GM23248 (cell line): ENCODE data around the gene IL4R. TPM values are rescaled to one million over a fixed set of nuclear protein-coding genes. Genes with fewer than 3 reads are reported as not detected.

ENCODE experiments used
- DNase-seq: peaks from one replicate; pipeline ENCODE4 v3.0.0-alpha.2; 2015
- H2AFZ ChIP-seq: fragments of 200-600 bp; sonication (generic); 2 replicates; pipeline ENCODE4 v1.6.1; 2016; ENCODE audit warnings: antibody characterized with exemption
- H3F3A ChIP-seq: fragments of 200-600 bp; sonication (generic); 2 replicates; pipeline ENCODE4 v1.6.1; 2016; ENCODE audit warnings: mild to moderate bottlenecking, antibody characterized with exemption, mixed run types; ENCODE audit not compliant: insufficient read depth
- H3K27ac ChIP-seq: fragments of 200-600 bp; sonication (generic); 2 replicates; pipeline ENCODE4 v1.5.1; 2016; ENCODE audit warnings: mild to moderate bottlenecking
- H3K27me3 ChIP-seq: fragments of 200-600 bp; sonication (generic); replicated peaks from 2 replicates; pipeline ENCODE4 v1.6.1; 2016; ENCODE audit warnings: mild to moderate bottlenecking; ENCODE audit not compliant: insufficient read depth
- H3K36me3 ChIP-seq: fragments of 200-600 bp; sonication (generic); 2 replicates; pipeline ENCODE4 v1.6.1; 2016; ENCODE audit warnings: low read depth, mild to moderate bottlenecking
- H3K4me1 ChIP-seq: fragments of 200-600 bp; sonication (generic); 2 replicates; pipeline ENCODE4 v1.6.1; 2016; ENCODE audit warnings: mild to moderate bottlenecking; ENCODE audit not compliant: insufficient read depth
- H3K4me2 ChIP-seq: fragments of 200-600 bp; sonication (generic); one replicate; pipeline ENCODE4 v1.6.1; 2016; ENCODE audit warnings: mild to moderate bottlenecking; ENCODE audit not compliant: unreplicated experiment
- H3K4me3 ChIP-seq: fragments of 200-600 bp; sonication (generic); 2 replicates; pipeline ENCODE4 v1.5.1; 2016; ENCODE audit warnings: mild to moderate bottlenecking
- H3K79me2 ChIP-seq: fragments of 200-600 bp; sonication (generic); 2 replicates; pipeline ENCODE4 v1.6.1; 2016; ENCODE audit warnings: mild to moderate bottlenecking; ENCODE audit not compliant: insufficient read depth
- H3K9ac ChIP-seq: fragments of 200-600 bp; sonication (generic); 2 replicates; pipeline ENCODE4 v1.6.1; 2016; ENCODE audit warnings: mild to moderate bottlenecking
- H3K9me2 ChIP-seq: fragments of 200-600 bp; sonication (generic); 2 replicates; pipeline ENCODE4 v1.6.1; 2016; ENCODE audit warnings: mixed run types, mild to moderate bottlenecking, moderate library complexity; ENCODE audit not compliant: insufficient read depth
- H3K9me3 ChIP-seq: fragments of 200-600 bp; sonication (generic); one replicate; pipeline ENCODE4 v1.6.1; 2017; ENCODE audit warnings: low read depth
- H4K20me1 ChIP-seq: fragments of 200-600 bp; sonication (generic); 2 replicates; pipeline ENCODE4 v1.6.0; 2016; ENCODE audit not compliant: insufficient read depth
- EZH2 ChIP-seq: fragments of 200-600 bp; sonication (generic); IDR thresholded peaks from 2 replicates; pipeline ENCODE4 v1.6.1; 2018; ENCODE audit warnings: antibody characterized with exemption, mild to moderate bottlenecking; ENCODE audit not compliant: insufficient read depth, poor library complexity, severe bottlenecking
- EZH2phosphoT487 ChIP-seq: fragments of 200-600 bp; sonication (generic); IDR thresholded peaks from 2 replicates; pipeline ENCODE4 v1.6.1; 2018; ENCODE audit warnings: antibody characterized with exemption, moderate library complexity, mild to moderate bottlenecking, low read depth; ENCODE audit not compliant: insufficient read depth
- WGBS, 2 experiments: methylation state at CpG; one replicate each; pipeline ENCODE4 v1.1.6; 2015 to 2017; ENCODE audit warnings: low lambda C conversion rate in 2 of 2, low coverage in 1 of 2; ENCODE audit errors: missing lambda C conversion rate in 2 of 2; 5-methylcytosine and 5-hydroxymethylcytosine counted together
- in situ Hi-C: fragments of 300-500 bp; cut with MboI; formaldehyde crosslinking; loops from 2 replicates; pipeline ENCODE4 v1.15.0; 2020
- polyA plus RNA-seq: library from polyadenylated mRNA; unstranded; fragments of >200 nt; fragmentation: Nextera tagmentation; extraction: Ambion mirVana; gene quantifications from 2 replicates; pipeline ENCODE4 v1.2.1, GENCODE V29; 2016
- total RNA-seq: library from RNA; depleted of rRNA; stranded (reverse); fragments of >200 nt; shearing (Covaris generic); gene quantifications from 2 replicates; pipeline ENCODE4 v1.2.3, GENCODE V29; 2014

Gene IL4R
- total and polyA plus RNA-seq, 2 experiments from 2014 or later: 11.7 to 17.7 TPM

DNA sequence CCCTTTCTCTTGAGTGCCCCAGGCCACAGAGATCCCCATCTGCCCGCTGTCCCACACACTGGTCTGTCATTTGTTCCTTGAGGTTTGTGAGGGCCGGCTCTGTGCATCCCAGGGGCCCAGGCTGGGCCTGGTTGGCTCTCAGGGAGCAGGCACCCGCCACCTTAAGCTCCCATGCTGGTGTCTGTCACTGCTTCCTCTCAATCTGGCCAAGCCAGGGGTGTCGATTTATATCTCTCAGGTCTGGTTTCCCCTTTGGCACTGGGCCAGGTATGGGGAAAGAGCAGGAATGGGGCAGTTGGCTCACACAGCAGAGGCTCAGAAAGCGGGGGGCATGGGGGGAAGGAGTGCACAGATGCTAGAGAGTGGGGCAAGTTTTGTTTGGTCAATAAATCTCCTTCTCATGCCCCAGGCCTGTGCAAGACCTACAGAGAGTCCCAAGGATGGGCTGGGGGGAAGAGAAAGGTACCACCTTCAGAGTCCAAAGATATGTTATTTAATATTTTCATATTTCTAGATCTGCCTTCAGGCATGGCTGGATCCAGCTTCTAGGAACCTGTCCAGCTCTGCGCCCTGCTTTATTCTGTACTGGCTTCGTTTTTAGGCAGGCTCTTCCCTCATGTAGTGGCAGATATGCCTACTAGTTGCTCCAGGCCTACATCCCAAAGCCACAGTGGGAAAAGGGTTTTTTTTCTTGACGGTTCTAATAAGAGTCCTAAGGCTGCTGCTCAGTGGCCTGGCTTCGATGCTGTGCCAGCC lies 34.3 kb downstream of the IL4R start:
- H3K9ac ChIP-seq: no peak overlapping the region
- no peak overlapping the region for H2AFZ ChIP-seq
- TF ChIP-seq EZH2phosphoT487 (no peak), EZH2 (no peak)
- DNase-seq: no peak
- no peaks in the 10 kb centered on the region for H3K4me1 ChIP-seq
- no peaks in the 10 kb centered on the region for H3K9me2 ChIP-seq
- H3K4me3 ChIP-seq: no peak overlapping the region
- no peaks in the 10 kb centered on the region for H3K9me3 ChIP-seq
- H3K79me2 ChIP-seq: no peaks in the 10 kb centered on the region
- H3K27me3 ChIP-seq: no peaks in the 10 kb centered on the region
- no peak overlapping the region for H3K27ac ChIP-seq
- H3K4me2 ChIP-seq: no peak overlapping the region
- 90 to 92% methylated on average over 9 of the region's 9 CpGs for WGBS, 2 experiments
- peaks cover 23% of the 10 kb centered on the region for H3K36me3 ChIP-seq
- in situ Hi-C loops: no loop called here
- H4K20me1 ChIP-seq: no peaks in the 10 kb centered on the region
- H3F3A ChIP-seq: no peaks in the 10 kb centered on the region

DNA sequence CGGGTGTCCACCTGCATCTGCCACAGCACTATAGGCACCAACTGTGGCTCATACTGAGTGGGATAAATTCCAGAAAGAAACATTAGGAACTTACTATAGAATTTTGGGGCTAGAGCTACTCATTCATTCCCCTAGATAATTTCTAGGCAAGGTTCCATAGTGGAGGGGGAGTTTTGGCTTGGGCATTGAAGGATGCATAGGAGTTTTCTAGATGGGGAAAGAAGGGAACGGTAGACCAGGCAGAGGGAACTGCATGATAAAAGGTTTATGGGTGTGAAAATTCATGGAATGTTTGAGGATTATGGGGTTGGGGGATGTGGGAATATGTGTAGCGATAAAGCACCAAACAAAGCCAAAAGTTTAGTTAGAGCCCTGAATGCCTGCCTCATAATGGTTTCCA lies 35.5 kb downstream of the IL4R start:
- Histone ChIP-seq H3K9me3 (no peaks in the 10 kb centered on the region), H3K4me2 (no peak overlapping the region), H3K9me2 (no peaks in the 10 kb centered on the region), H3K9ac (no peak overlapping the region), H3K4me1 (no peaks in the 10 kb centered on the region), H3F3A (no peaks in the 10 kb centered on the region), H3K27me3 (no peaks in the 10 kb centered on the region), H3K27ac (no peak overlapping the region), H2AFZ (no peak overlapping the region), H3K79me2 (no peaks in the 10 kb centered on the region), H3K4me3 (no peak overlapping the region), H4K20me1 (no peaks in the 10 kb centered on the region), H3K36me3 (peaks cover 28% of the 10 kb centered on the region)
- TF ChIP-seq EZH2phosphoT487 (no peak), EZH2 (no peak)
- no peak for DNase-seq
- WGBS, 2 experiments: 94% methylated on average over 3 of the region's 3 CpGs
- in situ Hi-C loops: no loop called here

DNA sequence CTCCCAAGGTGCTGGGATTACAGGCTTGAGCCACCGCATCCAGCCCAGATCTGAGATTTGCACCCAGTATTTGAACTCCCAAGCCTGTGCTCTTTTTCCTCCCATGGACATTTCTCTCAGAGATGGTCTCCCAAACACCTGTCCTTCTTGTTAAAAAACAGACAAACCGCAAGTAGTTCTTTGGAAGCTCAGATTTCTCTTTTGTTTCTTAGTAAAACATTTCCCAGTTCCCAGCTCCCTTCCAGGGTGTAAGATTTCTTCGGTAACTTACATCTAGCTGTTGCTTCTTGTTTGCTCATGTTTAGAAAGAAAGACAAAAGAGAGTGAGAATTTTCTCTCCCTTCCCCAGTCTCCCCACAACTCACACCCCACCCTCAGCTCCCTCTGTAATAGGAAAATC lies 36.2 kb downstream of the IL4R start:
- Histone ChIP-seq H3K4me1 (no peaks in the 10 kb centered on the region), H3K27ac (no peak overlapping the region), H3K9me2 (no peaks in the 10 kb centered on the region), H3K9me3 (no peaks in the 10 kb centered on the region), H3K27me3 (no peaks in the 10 kb centered on the region), H4K20me1 (no peaks in the 10 kb centered on the region), H3K9ac (no peak overlapping the region), H3K4me2 (no peak overlapping the region), H2AFZ (no peak overlapping the region), H3K36me3 (peaks cover 32% of the 10 kb centered on the region), H3K4me3 (no peak overlapping the region), H3F3A (no peaks in the 10 kb centered on the region), H3K79me2 (no peaks in the 10 kb centered on the region)
- DNase-seq: no peak
- 94 to 100% methylated on average over 3 of the region's 3 CpGs for WGBS, 2 experiments
- in situ Hi-C loops: loop anchor here (25.0 kb wide), 1 partner anchor 1513 kb away; no protein-coding TSS in a partner anchor
- TF ChIP-seq EZH2: no peak
- no peak for TF ChIP-seq EZH2phosphoT487

- Histone ChIP-seq H3K4me2 (no peak overlapping the region), H3K9ac (no peak overlapping the region), H3K27ac (no peak overlapping the region), H3K9me2 (no peaks in the 10 kb centered on the region), H3K79me2 (no peaks in the 10 kb centered on the region), H3K4me1 (no peaks in the 10 kb centered on the region), H3K4me3 (no peak overlapping the region), H3K9me3 (no peaks in the 10 kb centered on the region), H2AFZ (no peak overlapping the region), H3K36me3 (peaks cover 32% of the 10 kb centered on the region), H3K27me3 (no peaks in the 10 kb centered on the region), H3F3A (no peaks in the 10 kb centered on the region), H4K20me1 (no peaks in the 10 kb centered on the region)
- WGBS, 2 experiments: 89 to 90% methylated on average over 6 of the region's 6 CpGs
- TF ChIP-seq EZH2phosphoT487 (no peak), EZH2 (no peak)
- no peak for DNase-seq
- in situ Hi-C loops: loop anchor here (25.0 kb wide), 1 partner anchor 1515 kb away; no protein-coding TSS in a partner anchor
Observed at GRCh38 chr16:27351989-27352388, 38.2 kb downstream of the IL4R start.
